ENCODE measurements around the gene RUVBL2.

Gene RUVBL2

GRCh38 chr19:48965040-48965805 is 28.5 kb upstream of the RUVBL2 start, which contains the start of gene FTL (continued):
- no peak; the same call in none of the 2 replicates for TF ChIP-seq ZBTB10 (tag by site-specific recombination; IDR thresholded peaks at IDR 0.05)
- TF ChIP-seq ZNF585B (tag by site-specific recombination; IDR thresholded peaks at IDR 0.05) = no peak
- peak; percentile 56 for TF ChIP-seq ZBTB26 (tag by site-specific recombination; optimal IDR thresholded peaks at IDR 0.05)
- TF ChIP-seq ZNF214 (tag by site-specific recombination; IDR thresholded peaks at IDR 0.05; ENCODE audit: borderline replicate concordance) = no peak
- TF ChIP-seq ZNF580 (tag by site-specific recombination; IDR thresholded peaks at IDR 0.05) = no peak
- no peak for TF ChIP-seq ZNF654 (tag by site-specific recombination; IDR thresholded peaks at IDR 0.05; ENCODE audit: low read depth)
- no peak for TF ChIP-seq EGR2 (tag by site-specific recombination; IDR thresholded peaks at IDR 0.05; ENCODE audit: low read depth)
- no peak for TF ChIP-seq ZNF571 (tag by site-specific recombination; IDR thresholded peaks at IDR 0.05)
- 0 out of 2 replicates have a peak, but pooled peaks have one; percentile 7 for TF ChIP-seq ZNF335 (tag by site-specific recombination; conservative IDR thresholded peaks at IDR 0.05)
- TF ChIP-seq SETDB1 (IDR thresholded peaks at IDR 0.05; ENCODE audit: insufficient read length, low read length) = no peak
- TF ChIP-seq ZNF621 (tag by site-specific recombination; IDR thresholded peaks at IDR 0.05) = no peak
- TF ChIP-seq ZNF16 (tag by site-specific recombination; IDR thresholded peaks at IDR 0.05; ENCODE audit: low read depth) = no peak
- TF ChIP-seq OVOL3 (tag by site-specific recombination; IDR thresholded peaks at IDR 0.05) = no peak
- no peak; the same call in 1 of the 2 replicates for TF ChIP-seq BCL6B (tag by site-specific recombination; IDR thresholded peaks at IDR 0.05)
- TF ChIP-seq PRDM10 (tag by site-specific recombination; IDR thresholded peaks at IDR 0.05) = peak; percentile 65
- TF ChIP-seq ZNF830 (tag by site-specific recombination; IDR thresholded peaks at IDR 0.05; ENCODE audit: low read depth) = no peak
- no peak for TF ChIP-seq ZNF140 (tag by site-specific recombination; IDR thresholded peaks at IDR 0.05)
- TF ChIP-seq ZNF112 (tag by site-specific recombination; IDR thresholded peaks at IDR 0.05) = no peak
- TF ChIP-seq RBAK (tag by site-specific recombination; IDR thresholded peaks at IDR 0.05) = no peak
- no peak for TF ChIP-seq ZNF488 (tag by site-specific recombination; IDR thresholded peaks at IDR 0.05)
- TF ChIP-seq GLI4 (tag by site-specific recombination; IDR thresholded peaks at IDR 0.05) = peak; percentile 90
- no peak for TF ChIP-seq ZNF274 (IDR thresholded peaks at IDR 0.05; ENCODE audit: low read length)
- TF ChIP-seq ZNF274 (tag by site-specific recombination; IDR thresholded peaks at IDR 0.05; ENCODE audit: borderline replicate concordance) = no peak
- TF ChIP-seq TCF7L2 (IDR thresholded peaks at IDR 0.05; ENCODE audit: borderline replicate concordance, low read depth, low read length) = peak; percentile 35; the same call in 1 of the 2 replicates
- TF ChIP-seq ZBTB21 (tag by site-specific recombination; IDR thresholded peaks at IDR 0.05) = no peak
- no peak for TF ChIP-seq YY1 (tag by site-specific recombination; IDR thresholded peaks at IDR 0.05)
- no peak for TF ChIP-seq ZBTB8A (tag by site-specific recombination; IDR thresholded peaks at IDR 0.05)
- TF ChIP-seq ZNF26 (tag by site-specific recombination; IDR thresholded peaks at IDR 0.05) = no peak
- no peak for TF ChIP-seq IKZF3 (tag by site-specific recombination; IDR thresholded peaks at IDR 0.05)
